22Rv1 (cell line): Measurements from ENCODE around the gene RSRP1.
"Not testable (repeated sequence)": the region's sequence is repeated elsewhere in the genome, so short reads cannot be mapped to it uniquely, and the experiment has no call there.

Source experiments
- CTCF ChIP-seq: fragments of 450-650 bp; IDR thresholded peaks from 2 replicates; pipeline ENCODE4 v1.5.1; 2017; ENCODE audit warnings: mild to moderate bottlenecking
- ZFX ChIP-seq: fragments of 450-650 bp; IDR thresholded peaks from 2 replicates; pipeline ENCODE4 v1.6.1; 2017; ENCODE audit warnings: antibody characterized with exemption, borderline replicate concordance

- not testable (repeated sequence) for TF ChIP-seq CTCF, ZFX
These were observed 31.5 kb upstream of the RSRP1 start for GRCh38 chr1:25278790-25279189.
